Fibroblast of skin of abdomen (primary cell): Measurements from ENCODE around the gene MRPS15. TPM values are rescaled to one million over a fixed set of nuclear protein-coding genes. Genes with fewer than 3 reads are reported as not detected.
"Not testable (repeated sequence)": the region's sequence is repeated elsewhere in the genome, so short reads cannot be mapped to it uniquely, and the experiment has no call there.

ENCODE experiments used
- DNase-seq: peaks from one replicate; pipeline ENCODE4 v3.0.0-alpha.2; 2013
- polyA plus RNA-seq, 2 experiments: library from polyadenylated mRNA; unstranded; fragments of 120-200 nt; gene quantifications; one replicate each; pipeline ENCODE4 v1.2.1, GENCODE V29; 2013; ENCODE audit not compliant: insufficient read length in 2 of 2

Gene MRPS15
- 92.1 TPM for polyA plus RNA-seq (2013, experiment 1 of 2; ENCODE audit: insufficient read length)
- 88.2 TPM for polyA plus RNA-seq (2013, experiment 2 of 2; ENCODE audit: insufficient read length)

DNA sequence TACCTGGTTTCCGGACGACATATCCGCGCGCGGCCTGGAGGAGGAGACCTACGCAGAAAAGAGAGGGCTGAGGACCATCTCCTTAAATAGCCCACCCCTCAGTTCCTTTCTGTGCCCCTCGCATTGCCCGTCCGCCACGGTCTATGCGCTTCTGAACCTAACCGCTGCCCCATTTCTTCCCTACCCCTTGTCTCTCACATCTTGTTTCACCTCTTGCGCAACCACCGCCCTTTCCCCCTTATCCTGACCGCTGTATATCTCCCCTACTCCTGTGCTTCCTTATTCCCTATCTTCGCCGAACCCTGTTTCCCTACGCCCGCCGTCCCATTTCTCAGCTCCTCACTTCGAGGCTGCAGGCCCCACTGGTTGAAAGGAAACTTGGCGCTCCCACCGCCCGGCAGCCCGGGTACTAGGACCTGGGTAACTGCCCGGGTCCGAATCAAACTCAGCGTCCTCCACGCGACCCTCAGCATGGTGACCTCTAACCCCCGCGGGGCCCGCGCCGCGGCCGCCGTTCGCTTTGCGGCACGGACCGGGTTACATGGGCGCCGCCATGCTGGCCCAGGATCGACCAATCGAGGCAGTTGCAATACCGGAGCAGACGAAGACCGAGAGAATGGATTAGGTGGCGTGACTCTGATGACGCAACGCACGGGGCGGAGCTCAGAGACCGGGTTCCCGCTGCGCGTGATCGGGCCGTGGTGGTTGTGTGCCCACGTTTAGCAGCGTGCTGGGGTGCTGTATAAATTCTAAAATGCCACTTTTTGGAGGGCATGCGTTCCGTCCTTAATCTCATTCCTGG lies at the start of gene MRPS15:
MRPS15 (minus strand) TSS at position 582 of the 802 bp plus-strand sequence; CDS start at position 473, 109 bp downstream.
- DNase-seq: peak; percentile 94

DNA sequence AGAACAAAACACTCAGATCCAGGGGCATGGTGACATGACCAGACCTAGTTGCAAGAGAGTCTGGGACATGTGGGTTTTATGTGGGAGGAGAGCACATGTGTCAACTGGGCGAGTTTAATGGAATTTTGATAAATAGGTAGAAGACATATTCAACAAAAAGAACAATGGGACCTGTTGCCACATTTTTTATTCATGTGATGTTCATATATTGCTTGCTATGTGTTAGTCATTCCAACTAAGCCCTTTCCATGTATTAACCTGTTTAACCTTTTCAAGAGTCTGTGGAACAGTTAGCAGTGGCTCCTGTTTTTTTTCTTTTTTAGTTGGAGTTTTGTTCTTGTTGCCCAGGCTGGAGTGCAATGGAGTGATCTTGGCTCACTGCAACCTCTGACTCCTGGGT lies 48.7 kb upstream of the MRPS15 start:
- DNase-seq: no peak

DNA sequence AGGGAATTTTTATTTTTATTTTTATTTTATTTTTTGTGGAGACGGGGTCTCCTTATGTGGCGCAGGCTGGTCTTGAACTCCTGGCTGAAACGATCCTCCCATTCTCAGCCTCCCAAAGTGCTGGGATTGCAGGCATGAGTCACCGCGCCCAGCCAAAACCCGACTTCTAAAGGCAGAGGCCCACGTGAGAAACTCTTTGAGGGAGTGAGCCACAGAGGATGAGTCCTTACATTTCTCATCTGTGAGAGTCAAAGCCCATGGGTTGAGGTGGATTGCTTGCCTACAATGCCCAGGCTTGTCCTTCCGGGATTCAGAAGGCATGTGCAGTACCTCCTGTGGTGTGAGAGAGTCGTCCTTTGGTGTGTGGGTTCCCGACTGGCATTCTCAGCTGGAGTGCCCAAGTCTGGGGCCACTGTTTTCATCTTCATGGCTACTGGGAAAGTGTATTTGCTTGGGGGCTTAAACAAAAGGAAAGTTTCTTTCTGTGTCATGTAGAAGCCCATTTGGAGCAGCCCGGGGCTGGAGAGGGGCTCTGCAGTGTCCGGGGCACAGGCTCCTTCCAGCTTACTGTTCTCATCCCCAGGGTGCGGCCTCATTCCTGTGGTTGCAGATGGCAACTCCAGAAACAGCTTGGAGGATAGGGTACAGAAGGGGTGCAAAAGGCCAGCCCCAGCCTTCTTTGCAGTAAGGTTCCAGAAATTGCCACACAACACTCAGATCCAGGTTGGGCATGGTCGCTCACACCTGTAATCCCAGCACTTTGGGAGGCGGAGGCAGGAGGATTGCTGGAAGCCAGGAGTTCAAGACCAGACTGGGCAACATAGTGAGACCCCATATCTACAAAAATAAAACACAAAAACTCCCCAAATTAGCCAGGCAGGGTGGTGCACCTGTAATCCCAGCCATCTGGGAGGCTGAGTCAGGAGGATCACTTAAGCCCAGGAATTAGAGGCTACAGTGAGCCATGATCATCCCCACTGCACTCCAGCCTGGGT lies 47.9 kb upstream of the MRPS15 start:
- DNase-seq: no peak

DNA sequence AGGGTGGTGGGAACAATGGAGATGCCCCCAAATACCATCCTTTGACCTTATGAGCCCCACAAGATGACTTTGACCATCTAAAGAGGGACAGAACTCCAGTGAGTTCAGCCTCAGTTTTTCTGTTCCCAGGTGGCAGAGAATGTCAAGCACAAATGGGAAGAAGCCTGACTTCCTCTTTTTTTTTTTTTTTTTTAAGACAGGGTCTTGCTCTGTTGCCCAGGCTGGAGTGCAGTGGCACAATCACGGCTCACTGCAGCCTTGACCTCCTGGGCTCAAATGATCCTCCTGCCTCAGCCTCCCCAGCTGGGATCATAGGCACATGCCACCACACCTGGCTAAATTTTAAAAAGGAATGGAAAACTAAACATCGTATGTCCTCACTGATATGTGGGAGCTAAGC lies 47.0 kb upstream of the MRPS15 start:
- DNase-seq: not testable (repeated sequence)

DNA sequence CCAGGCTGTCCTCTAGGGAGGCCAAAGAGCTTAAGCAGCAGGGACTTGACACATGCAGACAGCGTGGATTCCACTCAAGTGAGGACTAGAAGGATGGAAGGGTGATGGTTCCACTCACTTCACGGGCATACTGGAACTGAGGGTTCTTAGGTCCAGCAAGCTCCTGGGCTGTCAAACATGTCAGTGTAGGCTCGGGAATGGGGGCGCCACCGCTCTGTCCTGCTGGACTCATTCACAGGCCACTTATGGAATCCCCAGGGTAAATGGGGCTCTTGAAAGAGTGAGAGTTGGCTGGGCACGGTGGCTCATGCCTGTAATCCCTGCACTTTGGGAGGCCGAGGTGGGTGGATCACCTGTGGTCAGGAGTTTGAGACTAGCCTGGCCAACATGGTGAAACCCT lies 46.2 kb upstream of the MRPS15 start:
- no peak for DNase-seq

DNA sequence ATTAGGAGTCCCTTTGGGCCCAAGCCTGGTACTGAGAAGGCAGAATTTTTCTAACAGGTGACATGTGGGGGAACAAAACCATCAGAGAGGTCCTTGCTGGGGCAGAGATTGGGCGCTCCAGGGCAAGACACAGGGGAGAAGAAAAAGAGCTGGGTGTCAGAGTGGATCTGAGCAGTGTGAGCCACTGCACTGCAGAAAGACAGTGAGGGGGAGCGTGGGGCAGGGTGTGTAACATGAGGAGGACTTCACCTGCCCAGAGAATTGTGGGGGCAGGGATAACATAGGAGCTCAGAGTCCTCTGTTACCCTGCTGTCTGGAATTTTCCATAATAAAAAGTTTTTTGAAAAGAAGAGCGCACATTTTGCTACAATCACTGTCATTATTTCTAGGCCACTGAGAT lies 44.1 kb upstream of the MRPS15 start:
- DNase-seq: no peak

DNA sequence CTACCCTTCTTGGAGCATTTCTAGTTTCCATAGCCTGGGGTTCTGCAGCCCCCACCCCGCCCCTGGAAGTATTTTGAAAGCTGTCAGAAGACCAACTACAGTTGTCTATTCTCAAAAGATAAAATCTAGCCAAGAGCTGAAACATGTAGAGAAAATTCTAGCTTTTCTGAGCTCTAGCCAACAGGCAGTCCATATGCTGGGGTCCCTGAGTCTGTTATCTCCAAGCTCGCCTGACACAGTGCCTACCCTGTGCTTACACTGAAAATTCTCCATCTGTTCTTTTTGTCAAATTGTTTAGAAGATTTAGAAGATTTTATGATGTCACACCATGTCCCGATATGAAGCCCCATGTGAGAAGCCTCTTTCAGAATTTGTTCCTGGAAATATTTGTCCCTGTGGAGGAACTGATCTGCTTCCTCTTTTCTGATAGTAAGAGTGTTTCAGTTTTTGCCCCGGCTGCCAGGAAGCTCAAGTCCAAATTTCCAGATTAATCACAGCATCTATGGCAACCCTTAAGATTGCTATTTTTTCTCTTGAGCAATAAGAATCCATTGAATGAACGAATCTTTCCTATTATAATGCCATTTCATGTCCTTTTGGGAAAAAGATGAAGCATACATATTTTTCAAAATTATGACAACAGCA lies 42.2 kb upstream of the MRPS15 start:
- no peak for DNase-seq

DNA sequence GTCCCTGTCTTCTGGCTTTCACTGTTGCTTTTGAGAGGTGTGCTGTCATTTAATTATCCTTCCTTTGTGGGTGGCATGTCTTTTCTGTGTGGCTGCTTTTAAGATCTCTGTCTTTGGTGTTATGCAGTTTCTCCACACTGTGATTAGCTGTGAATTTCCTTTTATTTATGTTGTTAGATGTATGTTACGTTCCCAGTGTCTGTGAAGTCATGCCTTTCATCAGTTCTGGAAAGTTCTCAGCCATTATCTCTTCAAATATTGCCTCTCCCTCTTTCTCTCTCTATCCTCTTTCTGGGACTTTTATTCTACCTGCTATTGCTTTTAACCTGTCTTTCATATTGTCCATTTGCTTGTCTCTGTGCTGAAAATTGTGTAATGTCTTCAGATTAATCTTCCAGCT lies 39.5 kb upstream of the MRPS15 start:
- DNase-seq: no peak

DNA sequence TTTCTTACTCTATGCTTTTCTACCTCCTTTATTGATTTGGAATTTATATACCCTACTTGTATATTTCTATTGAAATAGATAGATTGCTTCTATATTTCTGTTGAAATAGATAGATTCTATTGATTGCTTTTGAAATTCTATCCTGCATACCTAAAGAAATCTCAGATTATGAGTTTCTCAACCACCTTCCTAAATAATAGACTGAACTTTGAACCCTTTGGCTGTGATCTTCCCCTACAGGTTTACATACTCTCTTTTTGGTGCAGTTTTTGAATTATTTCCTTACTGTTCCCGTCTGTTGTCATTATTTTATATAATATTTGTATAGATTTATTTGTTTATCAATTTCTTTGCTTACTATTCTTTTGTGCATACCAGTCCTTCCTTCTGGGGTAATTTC lies 39.0 kb upstream of the MRPS15 start:
- DNase-seq: no peak

DNA sequence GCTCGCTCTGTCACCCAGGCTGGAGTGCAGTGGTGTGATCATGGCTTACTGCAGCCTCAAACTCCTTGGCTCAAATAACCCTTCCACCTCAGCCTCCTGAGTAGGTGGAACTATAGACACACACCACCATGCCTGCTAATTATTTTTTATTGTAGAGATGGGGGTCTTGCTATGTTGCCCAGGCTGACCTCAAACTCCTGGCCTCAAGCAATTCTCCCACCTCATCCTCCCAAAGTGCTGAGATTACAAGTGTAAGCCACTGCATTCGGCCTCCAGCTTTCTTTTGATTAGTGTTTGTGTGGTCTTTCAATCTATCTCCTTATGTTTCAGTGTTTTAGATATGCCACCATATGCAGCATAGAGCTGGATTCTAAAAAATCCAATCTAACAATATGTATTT lies 38.4 kb upstream of the MRPS15 start:
- DNase-seq: no peak

DNA sequence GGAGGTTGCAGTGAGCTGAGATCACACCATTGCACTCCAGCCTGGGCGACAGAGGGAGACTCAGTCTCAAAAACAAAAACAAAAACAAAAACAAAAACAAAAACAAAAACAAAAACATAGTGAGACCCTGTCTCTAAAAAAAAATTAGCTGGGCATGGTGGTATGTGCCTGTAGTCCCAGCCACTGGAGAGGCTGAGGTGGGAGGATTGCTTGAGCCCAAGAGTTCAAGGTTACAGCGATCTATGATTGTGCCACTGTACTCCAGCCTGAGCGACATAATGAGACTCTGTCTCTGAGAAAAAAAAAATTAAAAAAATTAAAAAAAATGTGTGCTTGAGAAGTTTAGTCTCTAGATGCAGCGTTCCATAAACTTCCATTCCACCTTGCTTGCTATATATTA lies 37.7 kb upstream of the MRPS15 start:
- DNase-seq: not testable (repeated sequence)

DNA sequence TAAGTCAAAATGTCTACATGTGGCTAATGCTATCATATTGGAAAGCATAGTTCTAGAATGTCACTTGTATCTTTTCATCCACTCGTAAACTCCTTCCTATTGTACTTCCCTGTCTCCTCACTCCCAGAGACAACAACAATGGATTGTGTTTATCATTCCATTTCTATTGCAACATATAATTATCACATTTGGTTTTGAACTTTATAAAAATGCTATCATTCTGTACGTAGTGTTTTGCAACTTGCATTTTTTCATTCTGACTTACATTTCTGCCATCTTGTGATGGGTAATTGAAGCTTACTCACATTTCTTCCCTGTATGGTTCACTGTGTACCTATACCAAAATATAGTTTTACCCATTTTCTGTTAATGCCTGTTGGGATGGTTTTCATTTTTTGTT lies 33.0 kb upstream of the MRPS15 start:
- no peak for DNase-seq

DNA sequence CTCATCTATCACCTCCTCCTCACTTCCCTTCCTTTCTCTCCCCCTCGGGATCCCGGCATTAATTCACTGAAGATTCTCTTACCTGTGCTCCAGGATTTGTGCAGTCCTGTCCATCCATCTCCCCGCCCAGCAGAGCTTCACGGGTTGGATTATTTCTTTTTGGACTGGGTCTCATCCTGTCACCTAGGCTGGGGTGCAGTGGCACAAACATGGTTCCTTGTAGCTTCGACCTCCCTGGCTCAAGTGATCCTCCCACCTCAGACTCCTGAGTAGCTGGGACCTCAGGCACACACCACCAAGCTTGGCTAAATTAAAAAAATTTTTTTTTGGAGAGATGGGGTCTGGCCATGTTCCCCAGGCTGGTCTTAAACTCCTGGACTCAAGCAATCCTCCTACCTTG lies 30.8 kb upstream of the MRPS15 start:
- DNase-seq: no peak

DNA sequence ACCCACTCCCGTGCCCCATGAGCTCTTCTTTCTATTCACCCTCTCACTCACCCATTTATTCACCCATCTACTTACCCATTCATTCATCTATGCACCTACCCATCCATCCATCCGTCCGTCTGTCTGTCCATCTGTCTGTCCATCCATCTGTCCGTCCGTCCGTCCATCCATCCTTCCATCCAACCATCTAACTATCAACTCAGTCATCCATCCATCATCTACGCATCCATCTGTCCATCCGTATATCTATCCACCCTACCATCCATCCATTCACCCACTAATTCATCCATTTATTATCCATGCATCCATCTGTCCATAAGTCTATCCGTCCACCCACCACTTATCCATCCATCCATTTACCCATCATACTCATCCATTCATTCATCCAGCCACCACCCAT lies 29.3 kb upstream of the MRPS15 start:
- no peak for DNase-seq

DNA sequence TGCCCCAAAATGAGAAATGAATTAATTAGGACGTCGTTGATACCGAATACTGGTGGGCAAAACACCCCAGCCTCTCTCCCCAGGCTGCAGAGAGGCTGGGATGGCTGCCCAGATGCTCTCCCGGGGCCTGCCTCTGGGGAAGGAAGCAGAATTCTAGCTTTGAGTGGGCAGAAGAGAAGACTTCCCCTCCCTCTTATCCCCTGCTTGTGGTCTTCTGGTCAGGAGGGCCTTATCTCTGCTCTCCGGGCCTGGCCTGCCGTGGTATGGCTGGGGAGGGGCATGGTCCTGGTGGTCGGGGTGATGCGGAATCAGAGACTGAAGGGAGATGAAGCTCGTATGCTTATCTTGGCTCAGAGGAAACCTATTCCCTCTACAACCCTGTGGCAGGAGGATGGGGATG lies 28.3 kb upstream of the MRPS15 start:
- DNase-seq: no peak

DNA sequence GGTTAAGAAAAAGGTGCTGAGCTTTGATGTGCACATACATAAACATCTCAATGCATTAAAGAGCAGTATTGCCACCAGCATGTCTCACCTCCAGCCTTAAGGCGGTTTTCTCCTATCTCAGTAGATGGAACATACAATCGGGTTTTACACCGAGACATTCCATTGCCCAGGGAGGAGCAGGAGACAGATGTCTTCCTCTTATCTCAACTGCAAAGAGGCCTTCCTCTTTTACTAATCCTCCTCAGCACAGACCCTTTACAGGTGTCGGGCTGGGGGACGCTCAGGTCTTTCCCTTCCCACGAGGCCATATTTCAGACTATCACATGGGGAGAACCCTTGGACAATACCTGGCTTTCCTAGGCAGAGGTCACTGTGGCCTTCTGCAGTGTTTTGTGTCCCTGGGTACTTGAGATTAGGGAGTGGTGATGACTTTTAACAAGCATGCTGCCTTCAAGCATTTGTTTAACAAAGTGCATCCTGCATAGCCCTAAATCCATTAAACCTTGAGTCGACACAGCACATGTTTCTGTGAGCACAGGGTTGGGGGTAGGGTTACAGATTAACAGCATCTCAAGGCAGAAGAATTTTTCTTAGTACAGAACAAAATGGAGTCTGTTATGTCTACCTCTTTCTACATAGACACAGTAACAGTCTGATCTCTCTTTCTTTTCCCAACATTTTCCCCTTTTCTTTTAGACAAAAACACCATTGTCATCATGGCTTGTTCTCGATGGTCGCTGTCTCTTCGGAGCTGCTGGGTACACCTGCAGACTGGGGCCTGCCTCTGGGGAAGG lies 25.3 kb upstream of the MRPS15 start:
- DNase-seq: not testable (repeated sequence)

DNA sequence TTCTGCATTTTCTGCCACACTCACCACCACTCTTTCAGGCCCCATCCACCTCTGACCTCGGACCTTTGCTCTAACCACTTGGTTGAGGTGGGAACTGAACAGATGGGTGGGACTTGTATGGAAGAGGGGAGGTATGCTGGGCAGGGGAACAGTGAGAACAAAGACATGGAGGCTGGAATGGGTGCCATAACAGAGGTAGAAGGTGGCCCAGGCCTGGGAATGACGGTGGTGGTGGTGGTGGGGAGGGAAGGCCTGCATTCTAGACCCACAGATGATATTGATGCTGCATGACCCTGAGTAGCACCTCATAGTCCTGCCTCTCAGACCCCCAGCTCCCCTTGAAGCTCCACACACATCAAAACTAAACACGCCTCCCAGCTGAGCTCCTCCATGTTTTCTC lies 23.7 kb upstream of the MRPS15 start:
- DNase-seq: no peak

DNA sequence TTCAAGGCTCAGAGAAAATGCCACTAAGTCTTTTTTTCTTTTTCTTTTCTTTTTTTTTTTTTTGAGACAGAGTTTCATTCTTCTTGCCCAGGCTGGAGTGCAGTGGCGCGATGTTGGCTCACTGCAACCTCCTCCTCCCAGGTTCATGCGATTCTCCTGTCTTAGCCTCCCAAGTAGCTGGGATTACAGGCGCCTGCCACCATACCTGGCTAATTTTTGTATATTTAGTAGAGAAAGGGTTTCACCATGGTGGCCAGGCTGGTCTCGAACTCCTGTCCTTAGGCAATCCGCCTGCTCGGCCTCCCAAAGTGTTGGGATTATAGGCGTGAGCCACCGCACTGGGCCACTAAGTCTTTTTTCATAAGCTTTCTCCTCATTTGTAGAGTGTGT lies 23.1 kb upstream of the MRPS15 start:
- DNase-seq: not testable (repeated sequence)

DNA sequence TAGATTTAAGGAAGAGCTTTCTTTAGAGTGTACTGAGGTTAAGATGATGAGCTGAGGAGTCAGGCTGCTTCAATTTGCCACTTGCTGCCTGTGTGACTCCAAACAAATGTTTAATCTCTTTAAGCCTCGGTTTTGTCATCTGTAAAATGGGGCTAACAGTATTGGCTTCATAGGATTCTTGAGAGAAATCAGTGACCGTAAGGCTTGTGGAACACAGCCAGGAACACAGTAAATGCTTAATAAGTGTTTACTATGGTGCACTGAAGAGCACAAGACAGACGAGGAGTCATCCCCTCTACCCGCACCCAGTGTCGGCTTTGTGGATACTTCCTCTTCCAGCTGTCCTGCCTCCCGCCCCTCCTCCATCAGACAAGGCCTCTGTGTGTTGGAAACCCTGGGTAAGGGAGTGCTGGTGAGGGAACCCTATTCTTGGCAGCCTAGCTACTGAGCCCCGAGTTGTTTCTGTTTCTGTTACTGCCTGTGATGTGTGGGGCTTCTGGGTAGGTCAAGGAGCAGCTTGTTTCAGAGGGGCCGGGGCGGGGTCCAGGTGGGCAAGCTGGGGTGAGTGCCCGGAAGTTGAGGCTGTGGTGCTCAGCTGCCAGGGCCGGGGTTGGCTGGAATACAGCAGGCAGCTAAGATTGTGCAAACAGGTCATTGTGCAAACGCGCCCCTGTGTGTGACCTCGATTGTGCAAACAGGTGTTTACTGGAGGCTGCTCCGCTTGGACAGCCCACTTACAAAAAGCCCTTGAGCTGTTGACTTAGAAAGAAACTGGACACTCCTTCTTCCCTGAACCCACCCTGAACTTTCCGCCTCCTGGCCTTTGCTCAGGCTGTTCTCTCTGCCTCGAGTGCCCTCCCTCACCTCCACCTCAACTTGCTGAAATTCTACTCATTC lies 22.5 kb upstream of the MRPS15 start:
- no peak for DNase-seq

DNA sequence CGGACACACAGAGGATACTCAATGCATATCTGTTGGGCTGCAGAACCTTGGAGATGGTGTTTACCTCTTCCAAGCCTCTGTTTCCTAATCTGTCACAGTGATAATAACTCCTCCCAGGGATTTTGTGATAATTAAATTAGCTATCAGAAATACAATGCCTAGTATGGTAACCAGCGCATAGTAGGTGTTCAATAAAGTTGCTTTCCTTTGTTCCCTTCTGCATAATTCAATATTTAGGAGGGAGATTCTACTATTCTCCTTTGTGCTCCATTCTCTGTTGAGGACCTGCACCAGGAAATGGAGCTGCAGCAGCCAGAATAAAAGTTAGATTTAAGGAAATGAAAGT lies 21.9 kb upstream of the MRPS15 start:
- DNase-seq: no peak

DNA sequence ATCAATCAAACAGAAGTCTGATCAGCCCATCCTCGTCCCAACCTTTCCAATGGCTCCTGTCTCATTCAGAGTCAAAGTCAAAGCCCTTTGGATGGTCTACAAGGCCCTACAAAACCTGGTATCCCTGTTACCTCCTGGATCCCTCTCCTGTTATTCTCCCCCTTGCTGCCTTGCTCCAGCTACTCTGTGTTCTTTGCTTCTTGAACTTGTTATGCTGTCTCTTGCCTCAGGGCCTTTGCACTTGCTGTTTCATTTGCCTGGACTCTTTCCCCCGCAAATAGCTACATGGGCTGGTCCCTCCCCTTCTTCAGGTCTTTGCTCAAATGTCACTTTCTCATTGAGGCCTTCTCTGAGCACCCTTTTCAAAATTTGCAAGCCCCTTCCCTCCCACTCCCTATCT lies 19.9 kb upstream of the MRPS15 start:
- no peak for DNase-seq
